HG03039 (cell line): Measurements from ENCODE around the gene AIG1.
"Not testable (repeated sequence)": the region's sequence is repeated elsewhere in the genome, so short reads cannot be mapped to it uniquely, and the experiment has no call there.

ENCODE experiments used
- ATAC-seq: cut with Tn5 transposase; IDR thresholded peaks from one replicate; pipeline ENCODE4 v1.9.1; 2021; ENCODE audit warnings: mild to moderate bottlenecking, moderate library complexity; ENCODE audit not compliant: unreplicated experiment

The AIG1 gene

GRCh38 chr6:143060806-143061596 is at the start of gene AIG1:
Gene AIG1 (plus strand): TSS chr6:143060889. CDS start chr6:143060926, 37 bp downstream.
- ATAC-seq: peak; percentile 60

- ATAC-seq: no peak
Measured at GRCh38 chr6:143014764-143015163, 45.9 kb upstream of the AIG1 start.

GRCh38 chr6:143015300-143015706 is 45.4 kb upstream of the AIG1 start:
- ATAC-seq: no peak

- ATAC-seq: no peak
Measured at GRCh38 chr6:143018955-143019354, 41.7 kb upstream of the AIG1 start.

GRCh38 chr6:143020862-143021261 is 39.8 kb upstream of the AIG1 start:
- not testable (repeated sequence) for ATAC-seq

- no peak for ATAC-seq
Measured at GRCh38 chr6:143021543-143021942, 39.1 kb upstream of the AIG1 start.

- ATAC-seq: no peak
Measured at GRCh38 chr6:143022587-143022986, 38.1 kb upstream of the AIG1 start.

- no peak for ATAC-seq
Measured at GRCh38 chr6:143023695-143024094, 37.0 kb upstream of the AIG1 start.

GRCh38 chr6:143024977-143025376 is 35.7 kb upstream of the AIG1 start:
- ATAC-seq: no peak

GRCh38 chr6:143026696-143027449 is 33.8 kb upstream of the AIG1 start:
- no peak for ATAC-seq

- peak; percentile 49 for ATAC-seq
Measured at GRCh38 chr6:143034689-143035334, 25.9 kb upstream of the AIG1 start.

- no peak for ATAC-seq
Measured at GRCh38 chr6:143037470-143037869, 23.2 kb upstream of the AIG1 start.

- ATAC-seq: no peak
Measured at GRCh38 chr6:143038833-143039232, 21.9 kb upstream of the AIG1 start.

- no peak for ATAC-seq
Measured at GRCh38 chr6:143039548-143039947, 21.1 kb upstream of the AIG1 start.

- no peak for ATAC-seq
Measured at GRCh38 chr6:143040018-143040417, 20.7 kb upstream of the AIG1 start.

GRCh38 chr6:143044345-143044744 is 16.3 kb upstream of the AIG1 start:
- not testable (repeated sequence) for ATAC-seq

GRCh38 chr6:143049611-143050010 is 11.1 kb upstream of the AIG1 start:
- ATAC-seq: no peak

GRCh38 chr6:143050509-143050908 is 10.2 kb upstream of the AIG1 start:
- ATAC-seq: no peak

- no peak for ATAC-seq
Measured at GRCh38 chr6:143052282-143052681, 8.4 kb upstream of the AIG1 start.

GRCh38 chr6:143053856-143054255 is 6.8 kb upstream of the AIG1 start:
- no peak for ATAC-seq

- ATAC-seq: no peak
Measured at GRCh38 chr6:143054329-143054728, 6.4 kb upstream of the AIG1 start.

- ATAC-seq: no peak
Measured at GRCh38 chr6:143055213-143055612, 5.5 kb upstream of the AIG1 start.
